Right atrium auricular region (tissue), 2 donors: ENCODE data around the gene CCDC200. TPM values are rescaled to one million over a fixed set of nuclear protein-coding genes. Genes with fewer than 3 reads are reported as not detected.
A peak's percentile ranks its signal among the peaks of the same experiment; 100 is the strongest.
"Not testable (repeated sequence)": the region's sequence is repeated elsewhere in the genome, so short reads cannot be mapped to it uniquely, and the experiment has no call there.

Experiments used
- DNase-seq: peaks from one replicate; pipeline ENCODE4 v3.0.0-alpha.2; 2019; ENCODE audit warnings: low spot score
- H3K27ac ChIP-seq, 2 donors: fragments of 200-600 bp; sonication (generic); 1 replicate in 1 of 2; 2 replicates in 1 of 2; pipeline ENCODE4 v1.5.1; 2016 to 2019
- H3K27me3 ChIP-seq, 2 donors: fragments of 200-600 bp; sonication (generic); one replicate each; pipeline versions ENCODE4 v1.5.1 to v1.6.0; 2017 to 2019
- H3K36me3 ChIP-seq: fragments of 200-600 bp; sonication (generic); one replicate; pipeline ENCODE4 v1.5.1; 2016
- H3K4me1 ChIP-seq, 2 donors: fragments of 200-600 bp; sonication (generic); one replicate each; pipeline versions ENCODE4 v1.5.1 to v1.6.0; 2017 to 2019
- H3K4me3 ChIP-seq, 2 donors: fragments of 200-600 bp; sonication (generic); 1 replicate in 1 of 2; 2 replicates in 1 of 2; pipeline ENCODE4 v1.5.1; 2017 to 2019; ENCODE audit warnings: mild to moderate bottlenecking in 1 of 2, moderate library complexity in 1 of 2
- H3K9me3 ChIP-seq, 2 donors: fragments of 200-600 bp; sonication (generic); one replicate each; pipeline ENCODE4 v1.5.1; 2019
- total RNA-seq, 2 donors: library from RNA; depleted of rRNA; stranded (reverse); fragments of >200 nt; gene quantifications; one replicate each; pipeline ENCODE4 v1.1.0, GENCODE V29; 2016
- TF ChIP-seq, protein P1 (sequence below), 2 donors: fragments of 200-600 bp; sonication (generic); IDR thresholded peaks; one replicate each; pipeline ENCODE4 v1.5.1; 2019; ENCODE audit warnings: antibody characterized with exemption in 2 of 2

Gene CCDC200
- total RNA-seq, 2 donors from 2014 or later, result not detected

DNA sequence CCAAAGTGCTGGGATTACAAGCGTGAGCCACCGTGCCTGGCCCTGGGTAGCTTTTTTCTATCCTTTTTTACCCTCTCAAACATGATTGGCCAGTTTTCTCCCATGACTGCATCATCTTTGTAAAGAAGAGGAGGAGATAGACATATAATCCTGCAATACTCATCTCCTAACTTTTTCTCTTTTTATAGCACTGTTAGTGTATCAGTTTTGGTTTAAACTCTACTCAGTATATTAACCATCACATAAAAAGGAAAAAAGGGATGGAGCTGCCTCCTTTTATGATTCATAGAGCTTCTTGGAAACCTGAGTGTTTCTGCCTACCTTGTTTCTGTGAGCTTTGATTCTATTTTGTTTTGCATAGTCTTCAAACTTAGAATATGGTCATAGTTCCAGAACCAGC, 28.8 kb downstream of the CCDC200 start:
- Histone ChIP-seq H3K27ac (no peak overlapping the region), H3K9me3 (no peaks in the 10 kb centered on the region), H3K36me3 (peaks cover 99% of the 10 kb centered on the region), H3K4me3 (no peak overlapping the region), H3K27me3 (no peaks in the 10 kb centered on the region), H3K4me1 (no peaks in the 10 kb centered on the region)
- DNase-seq, result no peak
- TF ChIP-seq, protein P1, sequence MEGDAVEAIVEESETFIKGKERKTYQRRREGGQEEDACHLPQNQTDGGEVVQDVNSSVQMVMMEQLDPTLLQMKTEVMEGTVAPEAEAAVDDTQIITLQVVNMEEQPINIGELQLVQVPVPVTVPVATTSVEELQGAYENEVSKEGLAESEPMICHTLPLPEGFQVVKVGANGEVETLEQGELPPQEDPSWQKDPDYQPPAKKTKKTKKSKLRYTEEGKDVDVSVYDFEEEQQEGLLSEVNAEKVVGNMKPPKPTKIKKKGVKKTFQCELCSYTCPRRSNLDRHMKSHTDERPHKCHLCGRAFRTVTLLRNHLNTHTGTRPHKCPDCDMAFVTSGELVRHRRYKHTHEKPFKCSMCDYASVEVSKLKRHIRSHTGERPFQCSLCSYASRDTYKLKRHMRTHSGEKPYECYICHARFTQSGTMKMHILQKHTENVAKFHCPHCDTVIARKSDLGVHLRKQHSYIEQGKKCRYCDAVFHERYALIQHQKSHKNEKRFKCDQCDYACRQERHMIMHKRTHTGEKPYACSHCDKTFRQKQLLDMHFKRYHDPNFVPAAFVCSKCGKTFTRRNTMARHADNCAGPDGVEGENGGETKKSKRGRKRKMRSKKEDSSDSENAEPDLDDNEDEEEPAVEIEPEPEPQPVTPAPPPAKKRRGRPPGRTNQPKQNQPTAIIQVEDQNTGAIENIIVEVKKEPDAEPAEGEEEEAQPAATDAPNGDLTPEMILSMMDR (IDR thresholded peaks at IDR 0.05), result no peak

- no peak for DNase-seq
- H3K36me3 ChIP-seq, result peaks cover 100% of the 10 kb centered on the region
- TF ChIP-seq, protein P1 (IDR thresholded peaks at IDR 0.05), result no peak
These were observed 35.2 kb downstream of the CCDC200 start for GRCh38 chr17:43193251-43193650.

DNA sequence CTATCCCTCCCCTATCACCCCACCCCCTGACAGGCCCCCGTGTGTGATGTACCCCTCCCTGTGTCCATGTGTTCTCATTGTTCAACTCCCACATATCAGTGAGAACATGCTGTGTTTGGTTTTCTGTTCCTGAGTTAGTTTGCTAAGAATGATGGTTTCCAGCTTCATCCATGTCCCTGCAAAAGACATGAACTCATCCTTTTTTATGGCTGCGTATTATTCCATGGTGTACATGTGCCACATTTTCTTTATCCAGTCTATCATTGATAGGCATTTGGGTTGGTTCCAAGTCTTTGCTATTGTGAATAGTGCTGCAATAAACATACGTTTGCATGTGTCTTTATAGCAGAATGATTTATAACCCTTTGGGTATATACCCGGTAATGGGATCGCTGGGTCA, 41.8 kb downstream of the CCDC200 start:
- not testable (repeated sequence) for H3K4me3 ChIP-seq, H3K27me3 ChIP-seq, DNase-seq, H3K27ac ChIP-seq, H3K9me3 ChIP-seq, H3K4me1 ChIP-seq
- peaks cover 87% of the 10 kb centered on the region for H3K36me3 ChIP-seq

More at GRCh38 chr17:43193251-43193650, 35.2 kb downstream of the CCDC200 start:
- Histone ChIP-seq H3K9me3 (no peaks in the 10 kb centered on the region), H3K4me3 (no peak overlapping the region), H3K27ac (no peak overlapping the region), H3K4me1 (no peaks in the 10 kb centered on the region), H3K27me3 (no peaks in the 10 kb centered on the region)

DNA sequence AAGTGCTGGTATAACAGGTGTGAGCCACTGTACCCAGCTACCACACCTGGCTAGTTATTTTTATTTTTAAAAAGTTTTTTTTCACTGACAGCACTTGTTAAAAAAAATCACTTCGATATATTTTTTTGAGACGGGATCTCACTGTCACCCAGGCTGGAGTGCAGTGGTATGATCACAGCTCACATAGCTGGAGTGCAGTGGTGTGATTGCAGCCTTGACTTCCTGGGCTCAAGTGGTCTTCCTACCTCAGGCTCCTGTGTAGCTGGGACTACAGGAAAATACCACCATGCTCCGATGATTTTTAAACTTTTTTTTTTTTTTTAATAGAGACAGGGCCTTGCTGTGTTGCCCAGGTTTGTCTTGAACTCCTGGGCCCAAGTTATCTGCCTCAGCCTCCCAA, 44.5 kb downstream of the CCDC200 start:
- Histone ChIP-seq H3K9me3 (no peaks in the 10 kb centered on the region), H3K4me1 (no peaks in the 10 kb centered on the region), H3K36me3 (peaks cover 86% of the 10 kb centered on the region), H3K27me3 (no peaks in the 10 kb centered on the region), H3K27ac (no peak overlapping the region), H3K4me3 (no peak overlapping the region)
- no peak for DNase-seq
- TF ChIP-seq, protein P1 (IDR thresholded peaks at IDR 0.05), result no peak

GRCh38 chr17:43176119-43176570, 52.3 kb downstream of the CCDC200 start:
- Histone ChIP-seq H3K4me1 (peaks cover 0 to 54% of the 10 kb centered on the region in 2 donors), H3K36me3 (peaks cover 43% of the 10 kb centered on the region), H3K4me3 (no peak overlapping the region), H3K27me3 (no peaks in the 10 kb centered on the region), H3K9me3 (no peaks in the 10 kb centered on the region), H3K27ac (peak overlapping the region; percentile 8 to 44)
- no peak for DNase-seq
- TF ChIP-seq, protein P1 (IDR thresholded peaks at IDR 0.05), result no peak

DNA sequence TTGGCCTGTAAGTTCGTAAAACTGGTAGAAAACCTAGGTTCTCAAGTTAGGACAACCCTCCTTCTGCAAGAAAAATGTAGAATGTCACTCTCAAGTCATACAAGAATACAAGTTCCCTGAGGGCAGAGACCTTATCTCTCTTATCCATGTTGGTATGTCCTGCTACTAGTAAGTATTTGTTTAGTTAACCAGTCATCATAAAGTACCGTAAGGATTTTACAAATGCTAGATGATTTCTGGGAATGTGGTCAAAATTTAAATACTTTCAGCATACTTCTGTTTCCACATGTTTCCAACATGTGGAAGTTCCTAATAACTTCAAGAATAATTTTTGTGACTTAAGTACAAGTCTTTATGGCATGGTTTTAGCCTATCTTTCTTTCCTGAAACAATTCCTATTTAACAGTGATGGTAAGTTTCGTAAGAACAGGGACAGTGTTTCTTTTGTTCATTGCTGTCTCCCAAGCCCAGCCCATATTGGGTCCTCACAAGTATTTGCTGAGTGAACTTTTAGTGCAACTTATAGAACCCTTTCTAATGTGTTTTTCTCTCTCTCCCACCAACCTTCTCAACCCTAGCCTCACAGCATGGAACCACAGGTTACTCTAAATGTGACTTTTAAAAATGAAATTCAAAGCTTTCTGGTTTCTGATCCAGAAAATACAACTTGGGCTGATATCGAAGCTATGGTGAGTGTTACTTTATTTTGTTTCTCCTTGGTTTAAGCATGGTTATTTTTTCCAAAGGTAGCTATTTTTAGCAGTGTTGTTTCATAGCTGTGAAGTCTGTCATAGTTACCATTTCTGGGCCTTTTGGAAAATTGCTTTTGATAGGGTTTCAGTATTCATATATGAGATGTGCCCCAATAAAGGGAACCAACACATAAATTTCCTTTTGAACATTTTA, 53.0 kb downstream of the CCDC200 start:
- Histone ChIP-seq H3K27me3 (no peaks in the 10 kb centered on the region), H3K27ac (peak overlapping the region; percentile 8 to 44), H3K4me3 (no peak overlapping the region), H3K36me3 (peaks cover 37% of the 10 kb centered on the region), H3K4me1 (peaks cover 0 to 54% of the 10 kb centered on the region in 2 donors), H3K9me3 (no peaks in the 10 kb centered on the region)
- DNase-seq, result no peak
- TF ChIP-seq, protein P1 (IDR thresholded peaks at IDR 0.05), result no peak
